ENCODE measurements around the gene TNPO3. TPM values are rescaled to one million over a fixed set of nuclear protein-coding genes. Genes with fewer than 3 reads are reported as not detected.

Gene TNPO3
- total RNA-seq, 1 donor from 2014 or later = 96.2 TPM

DNA sequence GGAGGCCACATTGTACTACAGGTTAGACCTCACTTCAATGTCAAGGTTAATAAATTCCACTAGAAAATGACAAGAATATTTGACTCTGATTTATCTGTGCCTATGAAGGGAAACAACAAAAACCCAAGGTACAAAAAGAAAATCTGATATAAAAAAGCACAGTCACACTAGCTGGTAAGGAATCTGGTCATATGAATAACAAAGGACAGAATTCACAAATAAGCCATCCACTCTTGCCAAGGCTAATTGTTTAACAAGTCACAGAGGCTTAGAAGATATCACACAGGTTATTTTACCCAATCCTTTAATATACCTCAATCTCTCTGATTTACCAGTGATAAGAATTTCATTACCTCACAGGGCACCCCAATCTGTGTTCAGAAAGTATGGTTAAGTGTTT lies 69.3 kb downstream of the TNPO3 start:
- Histone ChIP-seq H3F3A (ENCODE audit: low read depth) (peaks cover 3% of the 10 kb centered on the region), H2AFZ (replicated peaks) (no peak overlapping the region), H3K9me3 (ENCODE audit: low read depth) (no peaks in the 10 kb centered on the region), H3K4me3 (no peak overlapping the region), H4K20me1 (ENCODE audit: low read depth) (peaks cover 4% of the 10 kb centered on the region), H3K79me2 (ENCODE audit: low read depth) (no peaks in the 10 kb centered on the region), H3K4me2 (no peak overlapping the region), H3K4me1 (no peaks in the 10 kb centered on the region), H3K9ac (no peak overlapping the region), H3K27me3 (no peaks in the 10 kb centered on the region), H3K36me3 (peaks cover 32% of the 10 kb centered on the region), H3K27ac (no peak overlapping the region)
- no peaks in the 10 kb centered on the region for H3K9me3 Mint-ChIP-seq
- no peak overlapping the region for H3K27ac Mint-ChIP-seq
- H3K4me3 Mint-ChIP-seq = no peak overlapping the region
- peaks cover 3% of the 10 kb centered on the region for H3K27me3 Mint-ChIP-seq (ENCODE audit: insufficient read depth, low read depth)
- DNase-seq (ENCODE audit: low spot score) = no peak
- no peaks in the 10 kb centered on the region for H3K4me1 Mint-ChIP-seq
- H3K36me3 Mint-ChIP-seq = peaks cover 48% of the 10 kb centered on the region
- TF ChIP-seq EZH2phosphoT487 (IDR thresholded peaks at IDR 0.05) = no peak
- TF ChIP-seq EZH2 (IDR thresholded peaks at IDR 0.05) = no peak
- TF ChIP-seq CTCF (IDR thresholded peaks at IDR 0.05) = no peak

DNA sequence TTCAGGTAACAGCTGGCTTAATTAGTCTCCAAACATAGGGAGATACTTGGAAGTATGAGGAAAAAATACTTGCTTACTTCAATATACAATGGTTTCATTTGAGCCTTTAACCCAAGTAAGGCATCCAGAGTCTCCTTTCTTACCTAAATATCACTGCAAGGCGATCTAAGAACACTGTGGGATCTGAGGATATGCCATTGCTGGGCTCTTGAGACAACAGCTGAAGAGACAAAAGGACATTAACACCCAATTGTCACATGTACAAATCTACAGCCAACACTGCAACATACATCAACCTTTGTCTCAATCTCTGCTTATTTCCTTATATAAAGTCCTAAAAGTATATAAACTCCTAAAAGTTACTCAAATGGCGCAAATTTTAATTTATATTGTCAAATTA lies 72.8 kb downstream of the TNPO3 start:
- H2AFZ ChIP-seq (replicated peaks) = no peak overlapping the region
- Mint-ChIP-seq H3K27ac (no peak overlapping the region), H3K36me3 (peaks cover 54% of the 10 kb centered on the region), H3K27me3 (ENCODE audit: insufficient read depth, low read depth) (peaks cover 3% of the 10 kb centered on the region), H3K4me1 (no peaks in the 10 kb centered on the region), H3K9me3 (no peaks in the 10 kb centered on the region), H3K4me3 (no peak overlapping the region)
- H3K4me3 ChIP-seq = no peak overlapping the region
- no peaks in the 10 kb centered on the region for H3F3A ChIP-seq (ENCODE audit: low read depth)
- H3K27me3 ChIP-seq = no peaks in the 10 kb centered on the region
- H3K36me3 ChIP-seq = peaks cover 23% of the 10 kb centered on the region
- TF ChIP-seq EZH2 (IDR thresholded peaks at IDR 0.05) (no peak), EZH2phosphoT487 (IDR thresholded peaks at IDR 0.05) (no peak), CTCF (IDR thresholded peaks at IDR 0.05) (no peak)
- H3K4me1 ChIP-seq = no peaks in the 10 kb centered on the region
- no peak overlapping the region for H3K9ac ChIP-seq
- no peaks in the 10 kb centered on the region for H3K79me2 ChIP-seq (ENCODE audit: low read depth)
- DNase-seq (ENCODE audit: low spot score) = no peak
- H3K27ac ChIP-seq = no peak overlapping the region
- H4K20me1 ChIP-seq (ENCODE audit: low read depth) = peaks cover 4% of the 10 kb centered on the region
- H3K4me2 ChIP-seq = no peak overlapping the region
- no peaks in the 10 kb centered on the region for H3K9me3 ChIP-seq (ENCODE audit: low read depth)

DNA sequence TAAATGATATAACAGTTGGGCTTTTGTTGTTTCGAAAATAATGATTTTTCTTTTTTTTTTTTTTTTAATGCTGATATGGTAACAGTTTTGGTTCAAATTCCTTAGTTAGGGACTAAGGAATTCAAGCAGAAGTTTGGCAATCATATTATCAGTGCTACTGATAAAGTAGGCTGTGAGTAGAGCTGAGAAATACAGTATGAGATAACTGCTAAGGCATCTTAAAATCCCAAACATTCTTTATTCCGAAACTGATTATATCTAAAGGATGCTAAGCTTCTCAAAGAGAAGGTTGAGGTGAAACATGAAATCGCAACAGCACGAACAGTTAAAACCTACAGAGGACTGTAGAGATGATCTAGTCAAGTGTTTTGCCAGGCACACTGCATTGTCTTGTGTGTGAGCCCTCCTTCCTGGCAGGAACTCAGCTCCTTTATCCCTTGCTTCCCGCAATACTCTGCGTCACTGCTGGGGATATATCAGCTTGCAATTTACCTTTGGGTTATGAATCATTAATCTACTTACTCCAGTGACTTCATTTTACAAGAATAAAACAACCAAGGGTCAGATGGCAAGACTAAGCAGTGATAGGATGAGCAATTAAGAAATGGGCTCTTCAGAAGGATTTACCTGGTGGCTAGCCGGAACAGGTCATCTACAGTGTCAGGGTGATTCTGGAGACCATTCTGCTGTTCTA lies 80.5 kb downstream of the TNPO3 start:
- Mint-ChIP-seq H3K4me1 (no peaks in the 10 kb centered on the region), H3K27ac (no peak overlapping the region), H3K4me3 (no peak overlapping the region), H3K27me3 (ENCODE audit: insufficient read depth, low read depth) (no peaks in the 10 kb centered on the region), H3K9me3 (no peaks in the 10 kb centered on the region), H3K36me3 (peaks cover 48% of the 10 kb centered on the region)
- H3F3A ChIP-seq (ENCODE audit: low read depth) = no peaks in the 10 kb centered on the region
- H3K4me2 ChIP-seq = no peak overlapping the region
- H3K9ac ChIP-seq = no peak overlapping the region
- no peak overlapping the region for H2AFZ ChIP-seq (replicated peaks)
- H3K27me3 ChIP-seq = no peaks in the 10 kb centered on the region
- H3K4me1 ChIP-seq = no peaks in the 10 kb centered on the region
- H4K20me1 ChIP-seq (ENCODE audit: low read depth) = peaks cover 5% of the 10 kb centered on the region
- no peak for DNase-seq (ENCODE audit: low spot score)
- H3K36me3 ChIP-seq = peaks cover 10% of the 10 kb centered on the region
- no peaks in the 10 kb centered on the region for H3K79me2 ChIP-seq (ENCODE audit: low read depth)
- no peak overlapping the region for H3K4me3 ChIP-seq
- TF ChIP-seq EZH2 (IDR thresholded peaks at IDR 0.05) (no peak), CTCF (IDR thresholded peaks at IDR 0.05) (no peak), EZH2phosphoT487 (IDR thresholded peaks at IDR 0.05) (no peak)
- no peak overlapping the region for H3K27ac ChIP-seq
- no peaks in the 10 kb centered on the region for H3K9me3 ChIP-seq (ENCODE audit: low read depth)

Measured in neural progenitor cell (in vitro differentiated cells).